ENCODE measurements around the gene UVRAG. TPM values are rescaled to one million over a fixed set of nuclear protein-coding genes. Genes with fewer than 3 reads are reported as not detected.

Gene UVRAG
- total RNA-seq, 3 donors from 2014 or later: 43.3 to 73.0 (median 48.9) TPM

DNA sequence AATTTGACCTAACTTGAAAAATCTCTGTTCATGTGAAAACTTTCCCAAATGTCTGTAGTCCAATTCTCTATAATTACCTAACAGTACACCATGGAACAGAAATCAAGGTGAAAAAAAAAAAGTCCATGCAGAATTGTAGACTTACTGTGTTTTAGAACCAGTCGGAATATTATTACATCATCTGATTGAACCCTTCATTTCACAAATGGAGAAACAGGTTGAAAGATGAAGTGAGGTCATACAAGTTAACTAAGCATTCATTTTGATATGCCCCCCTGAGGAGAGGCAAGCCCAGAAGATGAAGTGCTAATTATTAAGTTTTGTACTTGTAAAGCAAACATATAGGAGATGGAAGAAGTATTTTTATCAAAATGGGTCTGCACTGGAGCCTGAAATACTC, 211.9 kb downstream of the UVRAG start:
- Histone ChIP-seq H3K27ac (no peak overlapping the region), H3K36me3 (no peaks in the 10 kb centered on the region), H3K4me3 (no peak overlapping the region), H3K9me3 (peaks cover 0 to 4% of the 10 kb centered on the region in 2 donors), H3K4me1 (no peaks in the 10 kb centered on the region), H3K27me3 (no peaks in the 10 kb centered on the region)
- intact Hi-C loops (cut with DNase I; ENCODE audit: low total_unique reads): no loop called here
- DNase-seq (ENCODE audit: low spot score in 2 of 2): no peak
- TF ChIP-seq POLR2AphosphoS5 (IDR thresholded peaks at IDR 0.05) (no peak), POLR2A (IDR thresholded peaks at IDR 0.05) (no peak)
- TF ChIP-seq, protein P1, sequence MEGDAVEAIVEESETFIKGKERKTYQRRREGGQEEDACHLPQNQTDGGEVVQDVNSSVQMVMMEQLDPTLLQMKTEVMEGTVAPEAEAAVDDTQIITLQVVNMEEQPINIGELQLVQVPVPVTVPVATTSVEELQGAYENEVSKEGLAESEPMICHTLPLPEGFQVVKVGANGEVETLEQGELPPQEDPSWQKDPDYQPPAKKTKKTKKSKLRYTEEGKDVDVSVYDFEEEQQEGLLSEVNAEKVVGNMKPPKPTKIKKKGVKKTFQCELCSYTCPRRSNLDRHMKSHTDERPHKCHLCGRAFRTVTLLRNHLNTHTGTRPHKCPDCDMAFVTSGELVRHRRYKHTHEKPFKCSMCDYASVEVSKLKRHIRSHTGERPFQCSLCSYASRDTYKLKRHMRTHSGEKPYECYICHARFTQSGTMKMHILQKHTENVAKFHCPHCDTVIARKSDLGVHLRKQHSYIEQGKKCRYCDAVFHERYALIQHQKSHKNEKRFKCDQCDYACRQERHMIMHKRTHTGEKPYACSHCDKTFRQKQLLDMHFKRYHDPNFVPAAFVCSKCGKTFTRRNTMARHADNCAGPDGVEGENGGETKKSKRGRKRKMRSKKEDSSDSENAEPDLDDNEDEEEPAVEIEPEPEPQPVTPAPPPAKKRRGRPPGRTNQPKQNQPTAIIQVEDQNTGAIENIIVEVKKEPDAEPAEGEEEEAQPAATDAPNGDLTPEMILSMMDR (IDR thresholded peaks at IDR 0.05): no peak

DNA sequence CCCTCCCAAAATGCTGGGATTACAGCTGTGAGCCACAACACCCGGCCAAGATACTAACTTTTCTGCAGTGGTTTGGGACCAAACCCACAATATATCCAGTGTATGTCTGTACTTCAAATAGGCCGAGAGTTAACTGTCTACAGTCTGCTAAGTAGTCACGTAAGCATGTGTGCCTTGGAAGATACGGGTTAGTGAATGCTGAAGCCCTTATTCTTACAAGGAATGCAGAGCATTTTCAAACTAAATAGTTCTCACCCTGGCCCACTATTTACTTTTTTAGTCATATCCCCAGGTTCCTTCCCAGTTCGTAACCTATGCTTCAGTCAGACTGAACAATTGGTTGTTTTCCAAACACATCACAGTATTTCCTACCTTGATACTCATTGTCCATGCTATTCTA, 215.3 kb downstream of the UVRAG start:
- H3K4me1 ChIP-seq: no peaks in the 10 kb centered on the region
- H3K9me3 ChIP-seq: peaks cover 0 to 4% of the 10 kb centered on the region in 2 donors
- H3K4me3 ChIP-seq: no peak overlapping the region
- DNase-seq (ENCODE audit: low spot score in 2 of 2): no peak
- TF ChIP-seq, protein P1 (IDR thresholded peaks at IDR 0.05): no peak
- TF ChIP-seq POLR2AphosphoS5 (IDR thresholded peaks at IDR 0.05) (no peak), POLR2A (IDR thresholded peaks at IDR 0.05) (no peak)
- no peaks in the 10 kb centered on the region for H3K36me3 ChIP-seq
- no peak overlapping the region for H3K27ac ChIP-seq
- H3K27me3 ChIP-seq: no peaks in the 10 kb centered on the region
- intact Hi-C loops (cut with DNase I; ENCODE audit: low total_unique reads): no loop called here

DNA sequence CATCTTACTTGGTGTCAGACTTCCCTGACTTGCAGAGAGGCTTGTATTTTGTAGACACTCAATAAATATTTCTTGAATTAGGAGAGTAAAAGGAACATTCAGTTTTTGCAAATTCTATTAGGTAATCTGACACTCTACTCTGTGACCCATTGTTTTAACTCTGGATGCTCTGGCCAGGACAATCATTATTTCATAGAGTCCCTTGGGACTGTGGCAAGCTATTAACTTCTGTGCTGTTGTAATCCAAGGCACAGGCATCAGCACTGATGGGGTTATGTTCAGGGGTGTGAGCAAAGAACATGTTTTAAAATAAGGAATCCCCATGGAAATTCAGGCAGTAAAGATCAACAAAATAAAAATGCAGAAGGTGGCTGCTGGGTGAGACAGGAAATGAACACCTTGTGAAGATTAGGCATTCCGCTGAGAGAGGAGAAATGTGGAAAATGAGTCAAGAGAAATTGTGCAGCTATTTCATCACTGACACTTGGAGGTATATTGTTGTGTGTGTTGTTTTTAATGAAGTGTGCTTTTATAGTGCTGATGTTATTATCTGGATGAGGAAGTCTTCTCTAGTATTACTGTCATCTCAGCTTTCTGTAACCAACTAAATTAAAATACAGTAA, 216.1 kb downstream of the UVRAG start:
- Histone ChIP-seq H3K36me3 (no peaks in the 10 kb centered on the region), H3K9me3 (peaks cover 0 to 4% of the 10 kb centered on the region in 2 donors), H3K4me3 (no peak overlapping the region), H3K4me1 (no peaks in the 10 kb centered on the region), H3K27me3 (no peaks in the 10 kb centered on the region), H3K27ac (no peak overlapping the region)
- intact Hi-C loops (cut with DNase I; ENCODE audit: low total_unique reads): no loop called here
- TF ChIP-seq POLR2AphosphoS5 (IDR thresholded peaks at IDR 0.05) (no peak), POLR2A (IDR thresholded peaks at IDR 0.05) (no peak)
- TF ChIP-seq, protein P1 (IDR thresholded peaks at IDR 0.05): no peak
- no peak for DNase-seq (ENCODE audit: low spot score in 2 of 2)

DNA sequence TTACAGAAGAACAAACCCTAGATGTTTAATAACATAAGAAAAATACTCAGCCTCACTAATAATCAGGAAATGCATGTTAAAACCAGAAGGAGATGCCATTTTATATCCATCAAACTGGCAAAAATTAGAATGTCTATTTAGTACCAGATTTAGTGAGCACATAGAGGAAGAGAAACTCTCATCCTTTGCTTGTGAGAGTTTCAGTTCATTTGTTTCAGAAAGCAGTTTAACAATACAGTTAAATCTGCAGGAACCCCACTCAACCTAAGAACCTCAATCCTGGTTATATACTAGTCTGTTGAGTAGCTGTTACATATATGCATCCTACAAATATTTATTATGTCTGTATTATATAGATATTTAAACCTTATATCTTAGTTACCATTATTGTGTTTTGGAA, 218.7 kb downstream of the UVRAG start:
- Histone ChIP-seq H3K27ac (no peak overlapping the region), H3K4me1 (no peaks in the 10 kb centered on the region)

DNA sequence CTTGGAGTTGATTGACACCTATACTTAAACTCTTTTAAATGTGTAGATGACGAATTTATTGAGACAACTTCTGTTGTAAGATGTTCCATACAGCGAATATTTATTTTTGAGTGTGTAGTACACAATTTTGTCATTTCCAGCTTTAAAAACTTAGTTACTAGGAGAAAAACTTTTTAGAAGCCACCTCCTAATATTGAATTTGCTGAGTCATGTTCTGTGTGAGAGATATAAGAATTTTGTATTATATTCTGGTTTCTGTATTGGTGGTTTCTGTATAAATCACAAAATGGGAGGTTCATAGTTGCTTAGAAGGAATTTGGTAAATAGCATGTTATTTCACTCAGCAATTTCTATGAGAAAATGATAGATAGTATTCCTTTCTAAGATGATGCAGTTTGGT, 220.0 kb downstream of the UVRAG start:
- Histone ChIP-seq H3K4me3 (no peak overlapping the region), H3K4me1 (no peaks in the 10 kb centered on the region), H3K27ac (no peak overlapping the region), H3K27me3 (no peaks in the 10 kb centered on the region), H3K36me3 (no peaks in the 10 kb centered on the region), H3K9me3 (no peaks in the 10 kb centered on the region)
- intact Hi-C loops (cut with DNase I; ENCODE audit: low total_unique reads): no loop called here
- DNase-seq (ENCODE audit: low spot score in 2 of 2): no peak
- TF ChIP-seq POLR2AphosphoS5 (IDR thresholded peaks at IDR 0.05): no peak
- TF ChIP-seq, protein P1 (IDR thresholded peaks at IDR 0.05): no peak
- TF ChIP-seq POLR2A (IDR thresholded peaks at IDR 0.05): no peak

More for the DNA sequence above, 218.7 kb downstream of the UVRAG start:
- no peaks in the 10 kb centered on the region for H3K36me3 ChIP-seq
- TF ChIP-seq, protein P1 (IDR thresholded peaks at IDR 0.05): no peak
- TF ChIP-seq POLR2AphosphoS5 (IDR thresholded peaks at IDR 0.05): no peak
- no peak for TF ChIP-seq POLR2A (IDR thresholded peaks at IDR 0.05)
- intact Hi-C loops (cut with DNase I; ENCODE audit: low total_unique reads): no loop called here
- H3K27me3 ChIP-seq: no peaks in the 10 kb centered on the region
- peaks cover 0 to 3% of the 10 kb centered on the region in 2 donors for H3K9me3 ChIP-seq
- no peak overlapping the region for H3K4me3 ChIP-seq
- no peak for DNase-seq (ENCODE audit: low spot score in 2 of 2)
